Progenitor cell of endocrine pancreas (in vitro differentiated cells): ENCODE measurements around the gene ANKHD1. TPM values are rescaled to one million over a fixed set of nuclear protein-coding genes. Genes with fewer than 3 reads are reported as not detected.
"Not testable (repeated sequence)": the region's sequence is repeated elsewhere in the genome, so short reads cannot be mapped to it uniquely, and the experiment has no call there.

ENCODE experiments used
- DNase-seq: peaks from one replicate; pipeline ENCODE4 v3.0.0; 2021; ENCODE audit warnings: low spot score; ENCODE audit not compliant: unreplicated experiment
- H3K27ac Mint-ChIP-seq: 2 replicates; pipeline ENCODE4 v1.8.0; 2021; ENCODE audit warnings: mild to moderate bottlenecking, moderate library complexity, mixed read lengths
- H3K27me3 Mint-ChIP-seq: 2 replicates; pipeline ENCODE4 v1.8.0; 2021; ENCODE audit warnings: mixed read lengths
- H3K36me3 Mint-ChIP-seq: 2 replicates; pipeline ENCODE4 v1.8.0; 2022; ENCODE audit warnings: mixed read lengths; ENCODE audit not compliant: insufficient read depth
- H3K4me1 Mint-ChIP-seq: 2 replicates; pipeline ENCODE4 v1.8.0; 2021; ENCODE audit warnings: low read depth, mixed read lengths
- H3K4me3 Mint-ChIP-seq: 2 replicates; pipeline ENCODE4 v1.8.0; 2021; ENCODE audit warnings: low read depth, mild to moderate bottlenecking, moderate library complexity, mixed read lengths
- H3K9me3 Mint-ChIP-seq: 2 replicates; pipeline ENCODE4 v1.8.0; 2021; ENCODE audit warnings: low read depth, mixed read lengths
- total RNA-seq: library from RNA; stranded (reverse); gene quantifications from 2 replicates; pipeline ENCODE4 v1.2.1, GENCODE V29; 2021
- TF ChIP-seq, protein P1 (sequence below): fragments of 200-600 bp; sonication (generic); IDR thresholded peaks from one replicate; pipeline ENCODE4 v1.5.0; 2021; ENCODE audit warnings: antibody characterized with exemption, mild to moderate bottlenecking; ENCODE audit not compliant: unreplicated experiment

ANKHD1 gene
- total RNA-seq, 1 donor from 2014 or later, result 115 TPM

DNA sequence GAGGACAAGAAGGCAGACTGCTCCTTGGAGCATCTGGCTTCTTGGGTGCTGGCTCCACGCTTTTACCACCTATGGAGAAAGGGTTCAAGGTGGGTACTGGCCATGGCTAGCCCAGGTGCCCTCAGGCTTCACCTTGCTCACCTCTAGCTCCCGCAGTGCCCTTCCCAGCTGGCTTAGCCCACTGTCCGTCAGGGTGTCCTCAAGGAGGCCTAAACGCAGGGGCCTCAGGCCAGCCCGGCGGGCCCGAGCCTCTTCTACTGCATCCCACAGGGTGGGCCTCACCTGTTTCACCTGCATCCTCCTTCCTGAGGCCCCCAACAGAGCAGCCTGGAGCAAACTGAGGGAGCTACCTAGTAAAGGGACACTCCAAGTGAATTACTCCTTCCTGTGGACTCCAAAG, 172.1 kb downstream of the ANKHD1 start:
- DNase-seq, result no peak
- Mint-ChIP-seq H3K36me3 (no peaks in the 10 kb centered on the region), H3K4me1 (no peaks in the 10 kb centered on the region), H3K27ac (no peak overlapping the region), H3K27me3 (no peaks in the 10 kb centered on the region), H3K9me3 (no peaks in the 10 kb centered on the region), H3K4me3 (no peak overlapping the region)
- TF ChIP-seq, protein P1, sequence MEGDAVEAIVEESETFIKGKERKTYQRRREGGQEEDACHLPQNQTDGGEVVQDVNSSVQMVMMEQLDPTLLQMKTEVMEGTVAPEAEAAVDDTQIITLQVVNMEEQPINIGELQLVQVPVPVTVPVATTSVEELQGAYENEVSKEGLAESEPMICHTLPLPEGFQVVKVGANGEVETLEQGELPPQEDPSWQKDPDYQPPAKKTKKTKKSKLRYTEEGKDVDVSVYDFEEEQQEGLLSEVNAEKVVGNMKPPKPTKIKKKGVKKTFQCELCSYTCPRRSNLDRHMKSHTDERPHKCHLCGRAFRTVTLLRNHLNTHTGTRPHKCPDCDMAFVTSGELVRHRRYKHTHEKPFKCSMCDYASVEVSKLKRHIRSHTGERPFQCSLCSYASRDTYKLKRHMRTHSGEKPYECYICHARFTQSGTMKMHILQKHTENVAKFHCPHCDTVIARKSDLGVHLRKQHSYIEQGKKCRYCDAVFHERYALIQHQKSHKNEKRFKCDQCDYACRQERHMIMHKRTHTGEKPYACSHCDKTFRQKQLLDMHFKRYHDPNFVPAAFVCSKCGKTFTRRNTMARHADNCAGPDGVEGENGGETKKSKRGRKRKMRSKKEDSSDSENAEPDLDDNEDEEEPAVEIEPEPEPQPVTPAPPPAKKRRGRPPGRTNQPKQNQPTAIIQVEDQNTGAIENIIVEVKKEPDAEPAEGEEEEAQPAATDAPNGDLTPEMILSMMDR, result no peak

DNA sequence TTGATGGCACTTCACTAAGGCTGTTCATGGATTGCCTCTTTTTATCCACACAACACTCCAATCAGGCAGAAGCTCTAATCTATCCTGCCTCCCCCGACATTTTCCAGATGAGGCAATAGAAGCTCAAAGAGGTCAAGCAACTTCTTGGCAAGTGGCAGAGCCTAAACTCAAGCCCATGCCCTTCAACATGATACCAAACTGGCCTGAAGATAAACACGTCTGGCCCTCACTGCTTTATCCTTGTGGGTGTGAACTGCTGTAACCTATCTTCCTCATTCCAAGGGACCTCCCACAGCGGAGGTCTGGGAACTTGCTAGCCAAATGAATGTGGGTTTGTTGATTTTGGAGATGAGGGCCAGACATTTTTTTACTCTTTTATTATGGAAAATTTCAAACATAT, 172.5 kb downstream of the ANKHD1 start:
- Mint-ChIP-seq H3K9me3 (no peaks in the 10 kb centered on the region), H3K27ac (peak overlapping the region; percentile 61)
- TF ChIP-seq, protein P1, result no peak

DNA sequence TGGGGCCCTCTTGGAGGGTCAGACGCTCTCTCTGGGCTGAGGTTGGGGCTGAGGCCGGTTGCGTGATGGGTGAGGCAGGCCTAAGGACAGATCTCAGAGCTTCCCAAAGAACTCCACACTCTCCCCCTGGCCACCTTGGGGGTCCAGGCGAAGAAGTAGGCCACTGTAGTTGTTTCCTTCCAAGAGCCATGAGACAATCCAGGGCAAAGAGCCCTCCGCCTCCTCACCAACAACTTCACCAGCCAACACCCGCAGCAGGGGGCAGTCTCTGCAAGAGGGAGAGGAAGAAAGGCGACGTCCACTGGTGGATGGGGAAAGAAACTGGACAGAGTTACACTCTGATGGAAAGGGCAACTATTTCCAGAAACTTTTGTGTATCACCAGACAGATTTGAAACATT, 173.7 kb downstream of the ANKHD1 start:
- no peak for DNase-seq
- Mint-ChIP-seq H3K4me1 (no peaks in the 10 kb centered on the region), H3K9me3 (no peaks in the 10 kb centered on the region), H3K27me3 (no peaks in the 10 kb centered on the region), H3K27ac (no peak overlapping the region), H3K4me3 (no peak overlapping the region), H3K36me3 (no peaks in the 10 kb centered on the region)
- TF ChIP-seq, protein P1, result peak; percentile 18

More for the DNA sequence above, 172.5 kb downstream of the ANKHD1 start:
- no peaks in the 10 kb centered on the region for H3K27me3 Mint-ChIP-seq
- H3K4me3 Mint-ChIP-seq, result no peak overlapping the region
- H3K4me1 Mint-ChIP-seq, result no peaks in the 10 kb centered on the region
- DNase-seq, result no peak
- H3K36me3 Mint-ChIP-seq, result no peaks in the 10 kb centered on the region

DNA sequence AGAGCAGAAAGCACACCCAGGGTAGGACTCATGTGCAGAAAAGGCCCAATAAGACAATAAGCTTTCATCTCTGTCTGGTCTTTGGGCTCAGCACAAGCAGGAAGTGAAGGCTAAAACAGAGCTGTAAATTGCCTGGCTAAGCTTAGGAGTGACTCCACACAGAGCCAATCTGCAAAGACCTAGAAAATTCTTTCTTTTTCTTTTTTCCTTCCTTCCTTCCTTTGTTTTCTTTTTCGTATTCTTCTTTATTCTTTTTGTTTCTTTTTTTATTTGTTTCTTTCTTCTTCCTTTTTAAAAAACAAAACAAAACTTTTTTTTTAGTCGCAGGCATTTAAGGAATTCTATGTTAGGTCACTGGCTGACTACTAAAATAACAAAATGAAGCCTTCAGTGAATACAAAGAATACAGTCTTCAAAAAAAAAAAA, 175.2 kb downstream of the ANKHD1 start:
- TF ChIP-seq, protein P1, result no peak
- no peaks in the 10 kb centered on the region for H3K36me3 Mint-ChIP-seq
- no peak overlapping the region for H3K4me3 Mint-ChIP-seq
- H3K27ac Mint-ChIP-seq, result no peak overlapping the region
- no peaks in the 10 kb centered on the region for H3K4me1 Mint-ChIP-seq
- H3K27me3 Mint-ChIP-seq, result no peaks in the 10 kb centered on the region
- H3K9me3 Mint-ChIP-seq, result no peaks in the 10 kb centered on the region
- no peak for DNase-seq

DNA sequence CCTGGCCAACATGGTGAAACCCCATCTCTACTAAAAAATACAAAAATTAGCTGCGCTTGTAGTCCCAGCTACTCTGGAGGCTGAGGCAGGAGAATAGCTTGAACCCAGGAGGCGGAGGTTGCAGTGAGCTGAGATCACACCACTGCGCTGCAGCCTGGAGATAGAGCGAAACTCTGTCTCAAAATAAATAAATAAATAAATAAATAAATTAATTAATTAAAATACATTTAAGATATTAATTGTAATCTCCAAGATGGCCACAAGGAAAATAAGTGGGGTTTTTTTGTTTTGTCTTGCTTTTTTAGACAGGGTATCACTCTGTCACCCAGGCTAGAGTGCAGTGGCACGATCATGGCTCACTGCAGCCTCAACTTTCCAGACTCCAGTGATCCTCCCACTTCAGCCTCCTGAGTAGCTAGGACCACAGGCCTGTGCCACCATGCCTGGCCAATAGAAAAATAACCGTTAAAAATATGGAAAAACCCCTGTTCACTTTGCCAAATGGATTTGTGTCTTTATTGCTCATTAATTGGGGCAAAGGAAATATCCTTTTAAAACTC, 177.6 kb downstream of the ANKHD1 start:
- H3K36me3 Mint-ChIP-seq, result not testable (repeated sequence)

More for the DNA sequence above, 177.6 kb downstream of the ANKHD1 start:
- not testable (repeated sequence) for H3K27me3 Mint-ChIP-seq, H3K27ac Mint-ChIP-seq, H3K9me3 Mint-ChIP-seq, DNase-seq, H3K4me3 Mint-ChIP-seq, H3K4me1 Mint-ChIP-seq
- TF ChIP-seq, protein P1, result peak; percentile 7
